ENCODE data around the gene PPM1E. TPM values are rescaled to one million over a fixed set of nuclear protein-coding genes. Genes with fewer than 3 reads are reported as not detected.

Gene PPM1E
- total RNA-seq, 1 donor from 2014 or later, result 3.6 TPM

- no peak overlapping the region for H3K27ac Mint-ChIP-seq
- no peaks in the 10 kb centered on the region for H3K36me3 Mint-ChIP-seq
- H3K4me1 Mint-ChIP-seq (ENCODE audit: unreplicated experiment), result no peaks in the 10 kb centered on the region
- DNase-seq (ENCODE audit: extremely low spot score, unreplicated experiment), result no peak
- no peaks in the 10 kb centered on the region for H3K9me3 Mint-ChIP-seq
- no peak overlapping the region for H3K4me3 Mint-ChIP-seq
- no peaks in the 10 kb centered on the region for H3K27me3 Mint-ChIP-seq
- TF ChIP-seq, protein P1, sequence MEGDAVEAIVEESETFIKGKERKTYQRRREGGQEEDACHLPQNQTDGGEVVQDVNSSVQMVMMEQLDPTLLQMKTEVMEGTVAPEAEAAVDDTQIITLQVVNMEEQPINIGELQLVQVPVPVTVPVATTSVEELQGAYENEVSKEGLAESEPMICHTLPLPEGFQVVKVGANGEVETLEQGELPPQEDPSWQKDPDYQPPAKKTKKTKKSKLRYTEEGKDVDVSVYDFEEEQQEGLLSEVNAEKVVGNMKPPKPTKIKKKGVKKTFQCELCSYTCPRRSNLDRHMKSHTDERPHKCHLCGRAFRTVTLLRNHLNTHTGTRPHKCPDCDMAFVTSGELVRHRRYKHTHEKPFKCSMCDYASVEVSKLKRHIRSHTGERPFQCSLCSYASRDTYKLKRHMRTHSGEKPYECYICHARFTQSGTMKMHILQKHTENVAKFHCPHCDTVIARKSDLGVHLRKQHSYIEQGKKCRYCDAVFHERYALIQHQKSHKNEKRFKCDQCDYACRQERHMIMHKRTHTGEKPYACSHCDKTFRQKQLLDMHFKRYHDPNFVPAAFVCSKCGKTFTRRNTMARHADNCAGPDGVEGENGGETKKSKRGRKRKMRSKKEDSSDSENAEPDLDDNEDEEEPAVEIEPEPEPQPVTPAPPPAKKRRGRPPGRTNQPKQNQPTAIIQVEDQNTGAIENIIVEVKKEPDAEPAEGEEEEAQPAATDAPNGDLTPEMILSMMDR (conservative IDR thresholded peaks at IDR 0.05), result no peak
These were observed 134.3 kb downstream of the PPM1E start for GRCh38 chr17:58889928-58890327.

DNA sequence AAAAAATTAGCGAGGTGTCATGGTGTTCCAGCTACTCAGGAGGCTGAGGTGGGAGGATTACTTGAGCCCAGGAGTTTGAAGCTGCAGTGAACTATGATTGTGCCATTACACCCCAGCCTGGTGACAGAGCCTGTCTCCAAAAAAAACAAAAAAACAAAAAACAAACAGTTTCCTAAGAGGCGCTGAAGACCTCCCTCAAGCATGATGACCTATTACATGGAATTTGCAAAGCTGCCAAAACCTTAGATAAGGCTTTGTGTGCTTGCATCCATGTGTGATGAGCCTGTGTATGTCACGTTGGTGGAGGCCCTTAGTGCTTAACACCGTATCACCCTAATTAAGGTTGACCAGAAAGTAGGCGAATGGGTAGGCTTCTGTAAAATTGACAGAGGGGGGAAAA, 143.5 kb downstream of the PPM1E start:
- no peak for DNase-seq (ENCODE audit: extremely low spot score, unreplicated experiment)
- no peaks in the 10 kb centered on the region for H3K9me3 Mint-ChIP-seq
- no peaks in the 10 kb centered on the region for H3K27me3 Mint-ChIP-seq
- TF ChIP-seq, protein P1 (conservative IDR thresholded peaks at IDR 0.05), result no peak
- H3K4me3 Mint-ChIP-seq, result no peak overlapping the region
- H3K36me3 Mint-ChIP-seq, result no peaks in the 10 kb centered on the region
- H3K4me1 Mint-ChIP-seq (ENCODE audit: unreplicated experiment), result no peaks in the 10 kb centered on the region
- no peak overlapping the region for H3K27ac Mint-ChIP-seq

- TF ChIP-seq, protein P1 (conservative IDR thresholded peaks at IDR 0.05), result no peak
- no peak for DNase-seq (ENCODE audit: extremely low spot score, unreplicated experiment)
- H3K36me3 Mint-ChIP-seq, result no peaks in the 10 kb centered on the region
- no peaks in the 10 kb centered on the region for H3K27me3 Mint-ChIP-seq
- H3K27ac Mint-ChIP-seq, result no peak overlapping the region
- no peak overlapping the region for H3K4me3 Mint-ChIP-seq
- no peaks in the 10 kb centered on the region for H3K4me1 Mint-ChIP-seq (ENCODE audit: unreplicated experiment)
- peaks cover 5% of the 10 kb centered on the region for H3K9me3 Mint-ChIP-seq
These were observed 146.7 kb downstream of the PPM1E start for GRCh38 chr17:58902322-58902721.

DNA sequence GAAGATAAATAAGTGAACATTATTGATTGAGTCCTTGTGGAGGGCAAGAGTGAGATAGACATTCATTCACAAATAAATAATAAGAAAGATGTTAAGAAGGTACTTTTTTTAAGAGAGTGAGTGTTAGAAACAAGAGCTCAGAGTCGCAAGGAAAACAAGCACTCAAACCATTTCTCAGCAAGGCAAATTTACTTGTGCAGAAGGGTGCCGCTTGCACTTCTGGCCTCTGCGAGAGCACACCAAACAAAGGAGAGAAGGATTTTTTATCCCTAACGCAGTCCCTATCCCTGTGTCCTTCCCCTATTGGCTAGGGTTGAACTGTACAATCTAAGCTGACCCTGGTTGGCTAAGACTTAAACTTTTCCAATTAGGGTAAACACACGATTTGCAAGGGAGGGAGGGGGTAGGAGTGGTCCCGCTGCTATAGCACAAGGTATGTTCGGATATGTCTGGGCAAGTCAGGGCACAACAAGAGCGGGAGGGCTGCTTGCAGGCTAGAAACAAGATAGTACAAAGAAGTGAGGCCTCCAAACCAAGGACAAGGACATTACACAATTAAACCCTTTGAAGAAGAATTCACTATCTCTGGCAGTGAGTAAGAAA, 156.2 kb downstream of the PPM1E start:
- no peak overlapping the region for H3K27ac Mint-ChIP-seq
- H3K27me3 Mint-ChIP-seq, result no peaks in the 10 kb centered on the region
- DNase-seq (ENCODE audit: extremely low spot score, unreplicated experiment), result no peak
- no peaks in the 10 kb centered on the region for H3K9me3 Mint-ChIP-seq
- H3K36me3 Mint-ChIP-seq, result no peaks in the 10 kb centered on the region
- no peaks in the 10 kb centered on the region for H3K4me1 Mint-ChIP-seq (ENCODE audit: unreplicated experiment)
- no peak overlapping the region for H3K4me3 Mint-ChIP-seq
- TF ChIP-seq, protein P1 (conservative IDR thresholded peaks at IDR 0.05), result no peak

GRCh38 chr17:58913552-58913951, 157.9 kb downstream of the PPM1E start:
- Mint-ChIP-seq H3K27me3 (no peaks in the 10 kb centered on the region), H3K36me3 (no peaks in the 10 kb centered on the region), H3K9me3 (no peaks in the 10 kb centered on the region), H3K27ac (no peak overlapping the region), H3K4me3 (no peak overlapping the region), H3K4me1 (ENCODE audit: unreplicated experiment) (no peaks in the 10 kb centered on the region)
- no peak for DNase-seq (ENCODE audit: extremely low spot score, unreplicated experiment)
- TF ChIP-seq, protein P1 (conservative IDR thresholded peaks at IDR 0.05), result no peak
